ENCODE results near the gene DZANK1. TPM values are rescaled to one million over a fixed set of nuclear protein-coding genes. Genes with fewer than 3 reads are reported as not detected.

DZANK1 gene
- total RNA-seq, 3 donors from 2014 or later (not counting 1 experiment from before 2014, with no cell fraction given), result 2.7 to 5.7 (median 3.7) TPM

DNA sequence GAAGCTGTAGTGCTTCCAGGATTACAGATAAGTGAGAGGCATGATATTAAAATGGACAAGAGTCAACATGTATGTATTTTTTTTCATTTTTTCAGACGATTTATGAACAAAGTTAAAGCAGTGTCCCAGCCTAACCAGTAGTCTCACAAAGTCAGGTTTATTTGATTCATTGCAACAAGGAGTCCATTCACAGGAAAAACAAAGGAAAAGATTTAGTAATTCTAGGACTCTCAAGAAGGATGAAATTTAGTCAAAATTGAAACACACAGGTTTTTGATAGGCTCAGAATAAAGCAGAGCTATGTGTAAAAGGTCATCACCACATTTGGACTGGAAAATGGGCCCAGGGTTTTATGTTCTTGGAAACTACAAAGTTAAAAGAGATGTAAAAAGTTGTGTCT, 94.5 kb downstream of the DZANK1 start:
- Histone ChIP-seq H3K27me3 (ENCODE audit: control insufficient read depth, insufficient read depth, low read length) (no peaks in the 10 kb centered on the region), H3K4me1 (ENCODE audit: control insufficient read depth, insufficient read depth, low read length) (no peaks in the 10 kb centered on the region), H3K36me3 (ENCODE audit: control insufficient read depth, insufficient read depth, low read length) (no peaks in the 10 kb centered on the region), H3K27ac (ENCODE audit: low read length) (no peak overlapping the region), H3K9me3 (ENCODE audit: control insufficient read depth, insufficient read depth, low read length) (no peaks in the 10 kb centered on the region), H3K4me3 (ENCODE audit: low read length) (no peak overlapping the region)
- TF ChIP-seq, protein P1, sequence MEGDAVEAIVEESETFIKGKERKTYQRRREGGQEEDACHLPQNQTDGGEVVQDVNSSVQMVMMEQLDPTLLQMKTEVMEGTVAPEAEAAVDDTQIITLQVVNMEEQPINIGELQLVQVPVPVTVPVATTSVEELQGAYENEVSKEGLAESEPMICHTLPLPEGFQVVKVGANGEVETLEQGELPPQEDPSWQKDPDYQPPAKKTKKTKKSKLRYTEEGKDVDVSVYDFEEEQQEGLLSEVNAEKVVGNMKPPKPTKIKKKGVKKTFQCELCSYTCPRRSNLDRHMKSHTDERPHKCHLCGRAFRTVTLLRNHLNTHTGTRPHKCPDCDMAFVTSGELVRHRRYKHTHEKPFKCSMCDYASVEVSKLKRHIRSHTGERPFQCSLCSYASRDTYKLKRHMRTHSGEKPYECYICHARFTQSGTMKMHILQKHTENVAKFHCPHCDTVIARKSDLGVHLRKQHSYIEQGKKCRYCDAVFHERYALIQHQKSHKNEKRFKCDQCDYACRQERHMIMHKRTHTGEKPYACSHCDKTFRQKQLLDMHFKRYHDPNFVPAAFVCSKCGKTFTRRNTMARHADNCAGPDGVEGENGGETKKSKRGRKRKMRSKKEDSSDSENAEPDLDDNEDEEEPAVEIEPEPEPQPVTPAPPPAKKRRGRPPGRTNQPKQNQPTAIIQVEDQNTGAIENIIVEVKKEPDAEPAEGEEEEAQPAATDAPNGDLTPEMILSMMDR (IDR thresholded peaks at IDR 0.05), result no peak
- no peaks in the 10 kb centered on the region for H3K4me1 Mint-ChIP-seq
- peaks cover 6% of the 10 kb centered on the region for H3K36me3 Mint-ChIP-seq
- DNase-seq, result no peak
- no peaks in the 10 kb centered on the region for H3K9me3 Mint-ChIP-seq
- ATAC-seq, result no peak
- no peak overlapping the region for H3K27ac Mint-ChIP-seq
- intact Hi-C loops (cut with micrococcal nuclease), result no loop called here
- H3K4me3 Mint-ChIP-seq, result no peak overlapping the region
- 86% methylated on average over 1 of the region's 1 CpG for WGBS (ENCODE audit: insufficient coverage)
- H3K27me3 Mint-ChIP-seq (ENCODE audit: low read depth in 2 of 2), result peaks cover 7 to 29% of the 10 kb centered on the region in 2 donors

GRCh38 chr20:18364768-18365167, 102.1 kb downstream of the DZANK1 start:
- no peak for DNase-seq
- no peak overlapping the region for H3K27ac Mint-ChIP-seq
- H3K4me3 ChIP-seq (ENCODE audit: low read length), result no peak overlapping the region
- H3K4me1 ChIP-seq (ENCODE audit: control insufficient read depth, insufficient read depth, low read length), result no peaks in the 10 kb centered on the region
- WGBS (ENCODE audit: insufficient coverage), result 69% methylated on average over 1 of the region's 2 CpGs
- H3K36me3 ChIP-seq (ENCODE audit: control insufficient read depth, insufficient read depth, low read length), result no peaks in the 10 kb centered on the region
- peaks cover 6% of the 10 kb centered on the region for H3K36me3 Mint-ChIP-seq
- no peaks in the 10 kb centered on the region for H3K9me3 ChIP-seq (ENCODE audit: control insufficient read depth, insufficient read depth, low read length)
- intact Hi-C loops (cut with micrococcal nuclease), result no loop called here
- no peaks in the 10 kb centered on the region for H3K27me3 ChIP-seq (ENCODE audit: control insufficient read depth, insufficient read depth, low read length)
- peaks cover 6 to 14% of the 10 kb centered on the region in 2 donors for H3K27me3 Mint-ChIP-seq (ENCODE audit: low read depth in 2 of 2)
- TF ChIP-seq, protein P1 (IDR thresholded peaks at IDR 0.05), result no peak
- H3K4me3 Mint-ChIP-seq, result no peak overlapping the region
- no peak overlapping the region for H3K27ac ChIP-seq (ENCODE audit: low read length)
- ATAC-seq, result no peak
- H3K9me3 Mint-ChIP-seq, result no peaks in the 10 kb centered on the region
- H3K4me1 Mint-ChIP-seq, result no peaks in the 10 kb centered on the region

DNA sequence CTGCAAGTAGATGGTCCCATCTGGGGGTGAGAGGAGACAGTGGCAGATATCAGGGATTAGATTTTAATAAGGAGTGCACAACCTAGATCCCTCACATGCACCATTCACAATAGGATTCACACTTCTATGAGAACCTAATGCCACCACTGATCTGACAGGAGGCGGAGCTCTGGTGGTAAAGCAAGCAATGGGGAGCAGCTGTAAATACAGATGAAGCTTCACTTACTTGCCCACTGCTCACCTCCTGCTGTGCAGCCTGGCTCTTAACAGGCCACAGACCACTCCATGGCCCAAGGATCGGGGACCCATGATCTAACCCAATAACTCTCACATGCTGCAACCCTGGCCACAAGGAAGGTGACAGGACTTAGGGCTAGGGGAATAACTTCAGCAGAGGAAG, 103.1 kb downstream of the DZANK1 start:
- 93% methylated on average over 2 of the region's 2 CpGs for WGBS (ENCODE audit: insufficient coverage)
- Mint-ChIP-seq H3K4me1 (no peaks in the 10 kb centered on the region), H3K27ac (no peak overlapping the region), H3K9me3 (no peaks in the 10 kb centered on the region), H3K36me3 (no peaks in the 10 kb centered on the region), H3K27me3 (ENCODE audit: low read depth in 2 of 2) (peaks cover 4 to 5% of the 10 kb centered on the region in 2 donors), H3K4me3 (no peak overlapping the region)
- no peak for ATAC-seq
- Histone ChIP-seq H3K27ac (ENCODE audit: low read length) (no peak overlapping the region), H3K4me3 (ENCODE audit: low read length) (no peak overlapping the region), H3K4me1 (ENCODE audit: control insufficient read depth, insufficient read depth, low read length) (no peaks in the 10 kb centered on the region), H3K27me3 (ENCODE audit: control insufficient read depth, insufficient read depth, low read length) (no peaks in the 10 kb centered on the region), H3K36me3 (ENCODE audit: control insufficient read depth, insufficient read depth, low read length) (no peaks in the 10 kb centered on the region), H3K9me3 (ENCODE audit: control insufficient read depth, insufficient read depth, low read length) (no peaks in the 10 kb centered on the region)
- intact Hi-C loops (cut with micrococcal nuclease), result no loop called here
- TF ChIP-seq, protein P1 (IDR thresholded peaks at IDR 0.05), result no peak
- DNase-seq, result no peak

DNA sequence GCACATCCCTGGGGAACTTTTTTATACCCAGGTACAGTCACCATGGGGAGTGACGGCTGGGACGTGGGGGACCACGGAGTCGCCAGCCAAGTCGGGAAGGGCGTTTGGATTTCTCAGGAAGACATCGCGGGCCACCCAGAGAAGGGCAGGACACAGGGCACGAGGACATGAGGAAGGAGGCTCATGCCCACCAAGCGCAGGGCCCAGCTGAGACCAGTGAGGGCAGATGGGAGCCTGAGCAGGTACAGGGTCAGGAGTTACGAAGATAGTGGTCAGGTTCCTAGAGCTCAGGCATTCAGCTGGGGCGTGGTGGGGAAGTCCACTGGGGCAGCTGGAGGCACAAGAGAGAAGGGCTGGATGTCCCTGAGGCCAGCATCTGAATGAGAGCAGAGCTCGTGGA, 103.9 kb downstream of the DZANK1 start:
- WGBS (ENCODE audit: insufficient coverage), result 90% methylated on average over 13 of the region's 13 CpGs
- no peaks in the 10 kb centered on the region for H3K36me3 ChIP-seq (ENCODE audit: control insufficient read depth, insufficient read depth, low read length)
- H3K9me3 ChIP-seq (ENCODE audit: control insufficient read depth, insufficient read depth, low read length), result no peaks in the 10 kb centered on the region
- H3K4me3 ChIP-seq (ENCODE audit: low read length), result no peak overlapping the region
- no peak overlapping the region for H3K4me3 Mint-ChIP-seq
- no peaks in the 10 kb centered on the region for H3K9me3 Mint-ChIP-seq
- intact Hi-C loops (cut with micrococcal nuclease), result no loop called here
- no peaks in the 10 kb centered on the region for H3K27me3 ChIP-seq (ENCODE audit: control insufficient read depth, insufficient read depth, low read length)
- H3K4me1 ChIP-seq (ENCODE audit: control insufficient read depth, insufficient read depth, low read length), result no peaks in the 10 kb centered on the region
- ATAC-seq (no peak), DNase-seq (no peak)
- TF ChIP-seq, protein P1 (IDR thresholded peaks at IDR 0.05), result no peak
- peaks cover 2 to 7% of the 10 kb centered on the region in 2 donors for H3K27me3 Mint-ChIP-seq (ENCODE audit: low read depth in 2 of 2)
- H3K27ac ChIP-seq (ENCODE audit: low read length), result no peak overlapping the region
- no peaks in the 10 kb centered on the region for H3K4me1 Mint-ChIP-seq
- H3K36me3 Mint-ChIP-seq, result no peaks in the 10 kb centered on the region
- H3K27ac Mint-ChIP-seq, result no peak overlapping the region

Measured in natural killer cell (primary cell).